ENCODE results near the gene RBM46. TPM values are rescaled to one million over a fixed set of nuclear protein-coding genes. Genes with fewer than 3 reads are reported as not detected.

RBM46 gene
- total RNA-seq, 6 experiments from 2014 or later = 0.11 to 0.15 TPM; not detected in 4

Small RNAs within 50 kb of the gene (small RNA-seq; reads per million reads assigned to genes)
- gene RNU2-44P (0 reads per million in 2 experiments), gene RNU2-66P (0 reads per million in 2 experiments)

Other genes with a start within 250 kb of the RBM46 start
- 10 to 100 TPM; 33.1 to 55.8 (median 39.2) TPM for gene PLRG1, start 230.9 kb upstream of the RBM46 start, total RNA-seq
- gene FGB, start 218.3 kb upstream of the RBM46 start, total RNA-seq = over 10,000 TPM in 5 of 6 experiments, 1,000 to 10,000 TPM in 1; 6,080 to 16,362 (median 11,864) TPM
- over 10,000 TPM in 5 of 6 experiments, 1,000 to 10,000 TPM in 1; 8,384 to 20,319 (median 15,496) TPM for gene FGA, start 190.5 kb upstream of the RBM46 start, total RNA-seq
- gene FGG, start 168.6 kb upstream of the RBM46 start, total RNA-seq = over 10,000 TPM in 4 of 6 experiments, 1,000 to 10,000 TPM in 2; 5,578 to 14,578 (median 13,052) TPM
- 1 to 10 TPM in 3 of 6 experiments, under 1 TPM in 3; 0.70 to 4.9 (median 1.5) TPM for gene LRAT, start 37.3 kb upstream of the RBM46 start, total RNA-seq

Measured in right lobe of liver (tissue), 5 donors.